Glutamatergic neuron (in vitro differentiated cells): ENCODE results near the gene MSH5. TPM values are rescaled to one million over a fixed set of nuclear protein-coding genes. Genes with fewer than 3 reads are reported as not detected.
"Not testable (repeated sequence)": the region's sequence is repeated elsewhere in the genome, so short reads cannot be mapped to it uniquely, and the experiment has no call there.

Source experiments
- DNase-seq: peaks from one replicate; pipeline ENCODE4 v3.0.0; 2022
- H3K27ac Mint-ChIP-seq: one replicate; pipeline ENCODE4 v1.8.0; 2020; ENCODE audit warnings: mild to moderate bottlenecking, mixed read lengths, inconsistent platforms; ENCODE audit not compliant: unreplicated experiment
- H3K27me3 Mint-ChIP-seq: one replicate; pipeline ENCODE4 v1.8.0; 2020; ENCODE audit warnings: mild to moderate bottlenecking, moderate library complexity, mixed read lengths, inconsistent platforms; ENCODE audit not compliant: unreplicated experiment
- H3K36me3 Mint-ChIP-seq: one replicate; pipeline ENCODE4 v1.8.0; 2020; ENCODE audit warnings: mild to moderate bottlenecking, mixed read lengths, inconsistent platforms; ENCODE audit not compliant: unreplicated experiment
- H3K4me1 Mint-ChIP-seq: one replicate; pipeline ENCODE4 v1.8.0; 2020; ENCODE audit warnings: mild to moderate bottlenecking, low read depth, mixed read lengths, inconsistent platforms; ENCODE audit not compliant: unreplicated experiment
- H3K4me3 Mint-ChIP-seq: one replicate; pipeline ENCODE4 v1.8.0; 2020; ENCODE audit warnings: mild to moderate bottlenecking, mixed read lengths, inconsistent platforms; ENCODE audit not compliant: unreplicated experiment
- H3K9me3 Mint-ChIP-seq: one replicate; pipeline ENCODE4 v1.8.0; 2020; ENCODE audit warnings: mild to moderate bottlenecking, moderate library complexity, mixed read lengths, inconsistent platforms; ENCODE audit not compliant: unreplicated experiment
- CTCF ChIP-seq: fragments of 200-600 bp; sonication (generic); IDR thresholded peaks from one replicate; pipeline ENCODE4 v1.5.0; 2021; ENCODE audit not compliant: partially characterized antibody, unreplicated experiment
- total RNA-seq: library from RNA; stranded (reverse); fragmentation: NEBNext Ultra II Directional; extraction: Animal tissue kit (Norgen Biotek cat#: 25700); gene quantifications from one replicate; pipeline ENCODE4 v1.2.1, GENCODE V29; 2021; ENCODE audit not compliant: unreplicated experiment

The MSH5 gene
- total RNA-seq, 1 donor from 2014 or later, result 25.7 TPM

GRCh38 chr6:31791324-31792089 lies 51.7 kb downstream of the MSH5 start:
- H3K27ac Mint-ChIP-seq, result peak overlapping the region; percentile 73
- peak; percentile 82 for DNase-seq

GRCh38 chr6:31792090-31792374 lies 52.2 kb downstream of the MSH5 start:
- peaks cover 4% of the 10 kb centered on the region for H3K36me3 Mint-ChIP-seq
- H3K4me3 Mint-ChIP-seq, result peak overlapping the region; percentile 63
- DNase-seq, result no peak
- peak overlapping the region; percentile 73 for H3K27ac Mint-ChIP-seq
- H3K9me3 Mint-ChIP-seq, result peaks cover 18% of the 10 kb centered on the region
- H3K27me3 Mint-ChIP-seq, result peaks cover 9% of the 10 kb centered on the region
- H3K4me1 Mint-ChIP-seq, result peaks cover 18% of the 10 kb centered on the region
- no peak for TF ChIP-seq CTCF

More at GRCh38 chr6:31791324-31792089, 51.7 kb downstream of the MSH5 start:
- H3K4me1 Mint-ChIP-seq, result peaks cover 18% of the 10 kb centered on the region
- H3K9me3 Mint-ChIP-seq, result peaks cover 14% of the 10 kb centered on the region
- peaks cover 4% of the 10 kb centered on the region for H3K36me3 Mint-ChIP-seq
- TF ChIP-seq CTCF, result peak; percentile 59
- H3K27me3 Mint-ChIP-seq, result peaks cover 9% of the 10 kb centered on the region
- peak overlapping the region; percentile 80 for H3K4me3 Mint-ChIP-seq

- peak overlapping the region; percentile 52 for H3K4me3 Mint-ChIP-seq
- DNase-seq, result no peak
- H3K9me3 Mint-ChIP-seq, result peaks cover 20% of the 10 kb centered on the region
- no peak overlapping the region for H3K27ac Mint-ChIP-seq
- peaks cover 18% of the 10 kb centered on the region for H3K4me1 Mint-ChIP-seq
- TF ChIP-seq CTCF, result no peak
- peaks cover 4% of the 10 kb centered on the region for H3K36me3 Mint-ChIP-seq
- H3K27me3 Mint-ChIP-seq, result peaks cover 9% of the 10 kb centered on the region
These were observed 53.0 kb downstream of the MSH5 start for GRCh38 chr6:31792761-31793171.

GRCh38 chr6:31793927-31794245 lies 54.1 kb downstream of the MSH5 start:
- Mint-ChIP-seq H3K4me1 (peaks cover 18% of the 10 kb centered on the region), H3K4me3 (peak overlapping the region; percentile 94), H3K27ac (peak overlapping the region; percentile 100), H3K9me3 (peaks cover 20% of the 10 kb centered on the region)
- not testable (repeated sequence) for DNase-seq, H3K36me3 Mint-ChIP-seq, H3K27me3 Mint-ChIP-seq

- H3K36me3 Mint-ChIP-seq, result peaks cover 4% of the 10 kb centered on the region
- peaks cover 18% of the 10 kb centered on the region for H3K9me3 Mint-ChIP-seq
- H3K27ac Mint-ChIP-seq, result peak overlapping the region; percentile 100
- no peak for TF ChIP-seq CTCF
- H3K4me3 Mint-ChIP-seq, result peak overlapping the region; percentile 94
- H3K27me3 Mint-ChIP-seq, result peaks cover 9% of the 10 kb centered on the region
- H3K4me1 Mint-ChIP-seq, result peaks cover 18% of the 10 kb centered on the region
- DNase-seq, result no peak
These were observed 54.6 kb downstream of the MSH5 start for GRCh38 chr6:31794294-31794865.
